Measurements from ENCODE around the gene CAV3.

The CAV3 gene

GRCh38 chr3:8762607-8763377 is 29.2 kb downstream of the CAV3 start:
- DNase-seq (ENCODE audit: low spot score): no peak

GRCh38 chr3:8764528-8764927 is 30.9 kb downstream of the CAV3 start:
- DNase-seq (ENCODE audit: low spot score): no peak

- DNase-seq (ENCODE audit: low spot score): no peak
Measured at GRCh38 chr3:8765528-8765927, 31.9 kb downstream of the CAV3 start.

GRCh38 chr3:8766148-8766547 is 32.5 kb downstream of the CAV3 start:
- no peak for DNase-seq (ENCODE audit: low spot score)

- no peak for DNase-seq (ENCODE audit: low spot score)
Measured at GRCh38 chr3:8767256-8767666, 33.7 kb downstream of the CAV3 start.

GRCh38 chr3:8767667-8768363 is 34.2 kb downstream of the CAV3 start:
- DNase-seq (ENCODE audit: low spot score): no peak

GRCh38 chr3:8768364-8769087 is 34.9 kb downstream of the CAV3 start:
- DNase-seq (ENCODE audit: low spot score): no peak

- peak; percentile 24 for DNase-seq (ENCODE audit: low spot score)
Measured at GRCh38 chr3:8769088-8769822, 35.7 kb downstream of the CAV3 start, which contains the start of gene OXTR. OXTR (minus strand) TSS chr3:8769613; CDS start chr3:8768187, 1,426 bp downstream.

- DNase-seq (ENCODE audit: low spot score): no peak
Measured at GRCh38 chr3:8773941-8774542, 40.4 kb downstream of the CAV3 start.

GRCh38 chr3:8775181-8775580 is 41.6 kb downstream of the CAV3 start:
- DNase-seq (ENCODE audit: low spot score): no peak

- no peak for DNase-seq (ENCODE audit: low spot score)
Measured at GRCh38 chr3:8775602-8776001, 42.0 kb downstream of the CAV3 start.

GRCh38 chr3:8776406-8776805 is 42.8 kb downstream of the CAV3 start:
- DNase-seq (ENCODE audit: low spot score): no peak

- DNase-seq (ENCODE audit: low spot score): no peak
Measured at GRCh38 chr3:8777201-8777977, 43.8 kb downstream of the CAV3 start.

GRCh38 chr3:8777978-8778267 is 44.3 kb downstream of the CAV3 start:
- no peak for DNase-seq (ENCODE audit: low spot score)

- no peak for DNase-seq (ENCODE audit: low spot score)
Measured at GRCh38 chr3:8778475-8778874, 44.9 kb downstream of the CAV3 start.

- DNase-seq (ENCODE audit: low spot score): no peak
Measured at GRCh38 chr3:8780279-8780678, 46.7 kb downstream of the CAV3 start.

GRCh38 chr3:8784676-8785435 is 51.3 kb downstream of the CAV3 start:
- no peak for DNase-seq (ENCODE audit: low spot score)

- DNase-seq (ENCODE audit: low spot score): no peak
Measured at GRCh38 chr3:8790529-8790928, 56.9 kb downstream of the CAV3 start.

- DNase-seq (ENCODE audit: low spot score): no peak
Measured at GRCh38 chr3:8793242-8793641, 59.6 kb downstream of the CAV3 start.

- DNase-seq (ENCODE audit: low spot score): no peak
Measured at GRCh38 chr3:8794247-8794646, 60.6 kb downstream of the CAV3 start.
